Activated CD4-positive, alpha-beta memory T cell treated with anti-CD3 and anti-CD28 coated beads, Interleukin-2, amount 10 ng/mL, durations not matched to agents 7 days and 5 days (primary cell): ENCODE measurements around the gene MYL1. TPM values are rescaled to one million over a fixed set of nuclear protein-coding genes. Genes with fewer than 3 reads are reported as not detected.

ENCODE experiments used
- CTCF ChIA-PET: fragments of 350-600 bp; sonication (Branson Sonifier 250); formaldehyde crosslinking; loops from one replicate; lab custom pipeline; 2021; ENCODE audit warnings: antibody characterized with exemption, inconsistent platforms; lab: Charles Lee
- POLR2A ChIA-PET: fragments of 350-600 bp; sonication (Branson Sonifier 250); formaldehyde crosslinking; loops from one replicate; lab custom pipeline; 2021; ENCODE audit warnings: antibody characterized with exemption; lab: Charles Lee
- DNase-seq: peaks from one replicate; pipeline ENCODE4 v3.0.0-alpha.2; 2020
- H3K27ac Mint-ChIP-seq: one replicate; pipeline ENCODE4 v1.8.0; 2021; ENCODE audit warnings: mild to moderate bottlenecking, mixed read lengths
- H3K27me3 Mint-ChIP-seq: one replicate; pipeline ENCODE4 v1.8.0; 2021; ENCODE audit warnings: mixed read lengths
- H3K36me3 Mint-ChIP-seq: one replicate; pipeline ENCODE4 v1.8.0; 2021; ENCODE audit warnings: low read depth, mixed read lengths
- H3K4me1 Mint-ChIP-seq: one replicate; pipeline ENCODE4 v1.8.0; 2021; ENCODE audit warnings: mixed read lengths
- H3K4me3 Mint-ChIP-seq: one replicate; pipeline ENCODE4 v1.8.0; 2021; ENCODE audit warnings: mild to moderate bottlenecking, mixed read lengths
- H3K9me3 Mint-ChIP-seq: one replicate; pipeline ENCODE4 v1.8.0; 2021; ENCODE audit warnings: mixed read lengths
- total RNA-seq, 2 experiments: library from RNA; stranded (reverse); gene quantifications; one replicate each; pipeline ENCODE4 v1.2.3, GENCODE V29; 2021

Gene MYL1
- total RNA-seq = not detected

DNA sequence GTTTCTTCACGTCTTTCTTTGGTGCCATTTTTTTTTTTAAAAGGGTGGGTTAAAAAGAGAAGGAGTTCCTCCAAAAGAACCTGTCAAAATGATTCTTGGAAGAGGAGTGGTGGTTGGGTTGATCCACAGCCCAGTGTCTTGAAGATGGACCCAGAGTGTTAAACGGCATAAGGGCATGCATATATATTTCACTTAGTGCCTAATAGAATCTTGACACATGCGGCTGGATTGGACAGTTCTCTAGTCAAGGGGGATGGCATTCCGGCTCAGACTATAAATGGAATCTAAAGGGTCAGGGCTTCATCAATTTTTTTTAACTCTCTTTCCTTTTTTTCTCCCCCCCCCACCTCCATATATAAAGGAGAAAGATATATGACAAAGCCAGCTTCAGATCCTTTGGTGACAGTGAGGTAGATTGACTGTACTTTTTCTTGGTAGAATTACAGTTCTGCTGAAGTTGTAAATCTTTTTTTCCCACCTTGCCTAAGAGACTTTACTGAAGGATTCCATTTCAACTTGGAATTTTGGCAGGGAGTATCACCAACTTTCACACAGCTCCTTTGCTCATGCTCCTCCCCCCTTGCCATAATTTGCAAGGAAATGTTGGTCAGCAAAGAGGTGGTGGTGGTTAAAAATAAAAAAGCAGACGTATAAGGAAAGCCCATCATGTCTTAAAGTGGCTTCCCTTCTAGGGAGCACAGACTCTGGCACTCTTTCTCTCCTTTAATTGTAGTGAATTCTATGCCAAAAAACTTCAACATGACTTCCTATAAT, at the start of gene MYL1:
MYL1 (minus strand) TSS at position 160 of the 774 bp plus-strand sequence; CDS start at position 28, 132 bp downstream.
- no peak for DNase-seq
- POLR2A ChIA-PET = no interaction called here
- no peaks in the 10 kb centered on the region for H3K9me3 Mint-ChIP-seq
- H3K27me3 Mint-ChIP-seq = peaks cover 4% of the 10 kb centered on the region
- no peaks in the 10 kb centered on the region for H3K4me1 Mint-ChIP-seq
- no peak within 1 kb of the TSS for H3K27ac Mint-ChIP-seq
- CTCF ChIA-PET = no interaction called here
- no peaks in the 10 kb centered on the region for H3K36me3 Mint-ChIP-seq
- no peak within 1 kb of the TSS for H3K4me3 Mint-ChIP-seq

DNA sequence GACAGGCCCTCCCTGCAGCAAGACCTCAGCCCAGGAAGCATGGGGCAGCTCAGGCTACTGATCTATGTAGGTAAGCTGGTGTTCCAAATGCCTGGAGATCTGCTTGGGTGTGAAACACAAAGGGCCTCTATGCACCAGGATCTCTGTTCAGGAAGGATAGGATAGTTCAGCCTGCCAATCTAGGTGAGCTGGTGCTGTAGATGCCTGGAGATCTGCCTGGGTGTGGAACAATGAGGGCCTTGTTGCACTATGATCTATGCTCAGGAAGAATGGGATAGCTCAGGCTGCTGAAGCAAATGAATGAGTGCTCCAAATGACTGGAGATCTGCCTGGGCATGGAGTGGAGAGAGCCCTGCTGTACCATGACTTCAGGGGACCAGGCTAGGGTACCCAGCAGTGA, 48.9 kb upstream of the MYL1 start:
- H3K36me3 Mint-ChIP-seq = no peaks in the 10 kb centered on the region
- ChIA-PET CTCF (no interaction called here), POLR2A (no interaction called here)
- no peak overlapping the region for H3K4me3 Mint-ChIP-seq
- no peaks in the 10 kb centered on the region for H3K9me3 Mint-ChIP-seq
- H3K27me3 Mint-ChIP-seq = no peaks in the 10 kb centered on the region
- no peak for DNase-seq
- H3K27ac Mint-ChIP-seq = no peak overlapping the region
- no peaks in the 10 kb centered on the region for H3K4me1 Mint-ChIP-seq

DNA sequence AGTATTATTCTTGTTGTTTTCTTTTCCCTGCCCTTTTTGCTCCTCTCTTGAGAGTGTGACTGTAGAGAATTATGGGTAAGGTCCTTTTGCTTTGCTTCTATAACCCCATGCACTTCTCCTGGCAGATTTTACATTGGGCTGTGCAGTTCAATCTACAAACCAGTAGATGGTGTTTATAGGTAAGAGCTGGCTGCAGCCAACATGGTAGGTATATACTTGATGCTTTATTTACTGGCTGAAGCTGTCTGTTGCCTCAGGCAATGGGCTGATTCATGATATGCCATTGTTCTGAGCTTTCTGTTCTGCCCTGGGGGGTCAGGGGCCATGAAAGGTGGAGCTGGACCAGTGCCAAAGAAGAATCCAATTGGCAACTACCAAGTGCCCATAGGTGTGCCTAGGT, 48.3 kb upstream of the MYL1 start:
- CTCF ChIA-PET = no interaction called here
- Mint-ChIP-seq H3K4me3 (no peak overlapping the region), H3K27me3 (no peaks in the 10 kb centered on the region), H3K36me3 (no peaks in the 10 kb centered on the region), H3K27ac (no peak overlapping the region), H3K9me3 (no peaks in the 10 kb centered on the region), H3K4me1 (no peaks in the 10 kb centered on the region)
- no peak for DNase-seq
- POLR2A ChIA-PET = no interaction called here

DNA sequence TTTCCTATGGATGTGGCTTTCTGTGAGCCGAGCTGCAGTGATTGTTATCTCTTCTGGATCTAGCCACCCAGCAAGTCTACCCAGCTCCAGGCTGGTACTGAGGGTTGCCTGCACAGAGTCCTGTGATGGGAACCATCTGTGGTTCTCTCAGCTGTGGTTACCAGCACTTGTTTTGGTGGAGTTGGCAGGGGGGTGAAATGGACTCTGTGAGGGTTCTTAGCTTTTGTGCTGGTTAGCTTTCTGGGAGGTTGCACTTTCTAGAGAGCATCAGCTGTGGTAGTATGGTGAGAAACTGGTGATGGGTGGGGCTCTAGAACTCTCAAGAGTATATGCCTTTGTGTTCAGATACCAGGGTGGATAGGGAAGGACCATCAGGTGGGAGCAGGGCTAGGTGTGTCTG, 45.4 kb upstream of the MYL1 start:
- ChIA-PET POLR2A (no interaction called here), CTCF (no interaction called here)
- Mint-ChIP-seq H3K36me3 (no peaks in the 10 kb centered on the region), H3K4me1 (no peaks in the 10 kb centered on the region), H3K9me3 (no peaks in the 10 kb centered on the region), H3K4me3 (no peak overlapping the region), H3K27me3 (no peaks in the 10 kb centered on the region), H3K27ac (no peak overlapping the region)
- no peak for DNase-seq

DNA sequence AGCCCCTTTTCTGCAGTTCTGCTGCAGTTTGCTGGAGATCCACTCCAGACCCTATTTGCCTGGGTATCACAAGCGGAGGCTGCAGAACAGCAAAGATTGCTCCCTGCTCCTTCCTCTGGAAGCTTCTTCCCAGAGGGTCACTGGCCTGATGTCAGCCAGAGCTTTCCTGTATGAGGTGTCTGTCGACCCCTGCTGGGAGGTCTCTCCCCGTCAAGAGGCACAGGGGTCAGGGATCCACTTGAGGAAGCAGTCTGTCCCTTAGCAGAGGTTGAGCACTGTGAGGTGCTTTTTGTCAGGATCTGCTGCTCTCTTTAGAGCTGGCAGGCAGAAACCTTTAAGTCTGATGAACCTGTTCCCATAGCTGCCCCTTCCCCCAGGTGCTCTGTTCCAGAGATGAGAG, 42.0 kb upstream of the MYL1 start:
- H3K9me3 Mint-ChIP-seq = no peaks in the 10 kb centered on the region
- H3K27me3 Mint-ChIP-seq = no peaks in the 10 kb centered on the region
- no peaks in the 10 kb centered on the region for H3K4me1 Mint-ChIP-seq
- no peaks in the 10 kb centered on the region for H3K36me3 Mint-ChIP-seq
- no peak for DNase-seq
- H3K27ac Mint-ChIP-seq = no peak overlapping the region
- CTCF ChIA-PET = no interaction called here
- POLR2A ChIA-PET = no interaction called here
- no peak overlapping the region for H3K4me3 Mint-ChIP-seq

DNA sequence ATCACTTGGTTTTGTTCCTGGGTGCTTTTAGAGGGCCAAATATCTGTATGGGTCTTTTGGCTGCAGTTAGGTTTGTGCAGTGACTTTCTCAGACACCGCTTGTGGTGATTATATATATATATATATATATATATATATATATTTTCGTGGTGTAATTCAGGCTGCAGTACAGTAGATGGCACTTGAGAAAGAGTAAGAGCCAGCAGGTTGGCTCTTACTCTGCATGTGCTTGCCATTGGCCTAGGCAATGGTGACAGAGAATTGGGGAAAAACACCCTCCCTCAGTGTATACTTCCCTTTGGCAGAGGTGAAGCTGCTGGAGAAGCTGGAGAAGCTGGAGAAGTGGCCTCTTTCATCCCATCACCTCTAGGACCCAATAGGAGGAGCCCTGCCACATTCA, 22.2 kb upstream of the MYL1 start:
- peaks cover 2% of the 10 kb centered on the region for H3K9me3 Mint-ChIP-seq
- no peaks in the 10 kb centered on the region for H3K27me3 Mint-ChIP-seq
- no peak overlapping the region for H3K27ac Mint-ChIP-seq
- CTCF ChIA-PET = no interaction called here
- no peak overlapping the region for H3K4me3 Mint-ChIP-seq
- H3K4me1 Mint-ChIP-seq = no peaks in the 10 kb centered on the region
- POLR2A ChIA-PET = no interaction called here
- H3K36me3 Mint-ChIP-seq = no peaks in the 10 kb centered on the region
- DNase-seq = no peak

DNA sequence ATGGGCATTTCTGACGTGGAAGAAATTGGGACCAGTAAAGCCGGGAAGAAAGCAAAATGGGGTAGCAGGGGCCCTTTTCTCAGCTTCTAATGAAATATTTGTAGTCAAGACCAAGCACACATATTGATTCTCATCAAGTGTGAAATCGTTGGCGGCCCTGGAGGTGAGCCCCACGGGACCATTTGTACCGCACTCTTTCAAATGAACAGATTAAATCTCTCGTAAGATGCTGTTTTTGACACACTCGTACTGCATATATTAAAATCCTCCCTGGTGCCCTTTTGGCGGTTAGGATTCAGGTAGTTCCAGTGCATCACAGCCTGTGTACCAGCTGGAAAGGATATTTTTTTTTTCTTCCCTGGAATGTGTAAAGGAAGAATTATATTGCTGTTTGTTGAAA, 9.9 kb upstream of the MYL1 start:
- CTCF ChIA-PET = no interaction called here
- Mint-ChIP-seq H3K27ac (no peak overlapping the region), H3K27me3 (no peaks in the 10 kb centered on the region), H3K9me3 (peaks cover 5% of the 10 kb centered on the region), H3K36me3 (no peaks in the 10 kb centered on the region), H3K4me3 (no peak overlapping the region), H3K4me1 (no peaks in the 10 kb centered on the region)
- POLR2A ChIA-PET = no interaction called here
- DNase-seq = no peak

DNA sequence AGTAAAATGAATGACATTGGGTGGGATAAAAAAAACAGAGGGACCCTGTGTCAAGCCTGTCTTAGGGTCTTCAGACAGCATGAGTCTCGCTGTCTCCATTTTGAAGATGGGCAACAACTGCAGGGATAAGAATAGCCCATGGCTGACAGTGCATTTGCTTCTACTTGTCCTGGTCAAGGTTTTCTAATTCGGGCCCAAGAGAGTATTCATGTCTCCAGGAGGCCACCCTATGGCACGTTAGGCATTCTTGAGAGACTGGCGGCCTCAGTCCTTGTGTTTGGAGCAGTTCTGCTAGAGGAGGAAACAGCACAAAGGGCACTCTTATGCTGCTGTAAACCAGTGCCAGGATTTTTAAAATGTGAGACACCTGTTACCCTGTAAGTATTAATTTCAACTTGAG, 9.5 kb upstream of the MYL1 start:
- Mint-ChIP-seq H3K27me3 (no peaks in the 10 kb centered on the region), H3K9me3 (peaks cover 5% of the 10 kb centered on the region), H3K36me3 (no peaks in the 10 kb centered on the region), H3K27ac (no peak overlapping the region), H3K4me1 (no peaks in the 10 kb centered on the region), H3K4me3 (no peak overlapping the region)
- ChIA-PET CTCF (no interaction called here), POLR2A (no interaction called here)
- no peak for DNase-seq

DNA sequence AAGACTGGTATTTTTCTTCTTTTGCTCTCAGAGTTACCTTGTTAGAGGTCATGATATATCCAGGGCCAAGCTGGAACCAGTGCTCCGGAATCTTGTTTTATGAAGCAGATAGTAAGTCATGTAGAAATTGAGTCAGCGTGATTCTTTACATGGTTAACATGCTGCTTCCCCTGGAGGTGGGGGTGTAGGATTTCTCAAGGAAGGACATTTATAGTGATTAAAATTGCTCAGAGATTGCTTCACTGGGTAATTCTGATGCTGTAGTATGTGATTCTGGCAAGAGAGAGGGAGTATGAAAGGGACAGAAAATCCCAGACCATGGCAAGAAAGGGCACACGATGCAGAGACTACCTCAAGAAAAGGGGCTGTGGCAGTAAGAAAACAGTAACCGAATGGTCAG, 8.0 kb upstream of the MYL1 start:
- no peaks in the 10 kb centered on the region for H3K27me3 Mint-ChIP-seq
- H3K4me1 Mint-ChIP-seq = no peaks in the 10 kb centered on the region
- no peak for DNase-seq
- no peaks in the 10 kb centered on the region for H3K9me3 Mint-ChIP-seq
- no peak overlapping the region for H3K27ac Mint-ChIP-seq
- CTCF ChIA-PET = no interaction called here
- POLR2A ChIA-PET = no interaction called here
- H3K36me3 Mint-ChIP-seq = no peaks in the 10 kb centered on the region
- no peak overlapping the region for H3K4me3 Mint-ChIP-seq

DNA sequence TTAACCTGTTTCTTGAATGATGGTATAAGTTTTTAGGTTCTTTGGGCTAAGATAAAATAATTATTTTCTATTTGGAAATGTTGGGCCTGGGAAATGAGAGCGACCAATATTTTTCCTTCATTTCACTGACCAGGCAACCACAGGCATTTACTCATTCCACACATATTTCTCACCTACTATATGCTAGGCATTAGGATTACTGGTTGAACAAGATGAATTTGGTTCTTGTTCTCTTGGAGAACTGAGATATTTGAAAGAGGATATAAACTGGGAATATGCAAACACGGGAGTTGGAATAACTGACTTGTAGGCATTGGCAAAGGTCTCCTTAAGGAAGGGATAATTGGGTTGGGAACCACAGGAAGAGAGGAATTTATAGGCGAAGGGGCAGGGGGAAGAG, 3.9 kb upstream of the MYL1 start:
- POLR2A ChIA-PET = no interaction called here
- no peak for DNase-seq
- CTCF ChIA-PET = no interaction called here

DNA sequence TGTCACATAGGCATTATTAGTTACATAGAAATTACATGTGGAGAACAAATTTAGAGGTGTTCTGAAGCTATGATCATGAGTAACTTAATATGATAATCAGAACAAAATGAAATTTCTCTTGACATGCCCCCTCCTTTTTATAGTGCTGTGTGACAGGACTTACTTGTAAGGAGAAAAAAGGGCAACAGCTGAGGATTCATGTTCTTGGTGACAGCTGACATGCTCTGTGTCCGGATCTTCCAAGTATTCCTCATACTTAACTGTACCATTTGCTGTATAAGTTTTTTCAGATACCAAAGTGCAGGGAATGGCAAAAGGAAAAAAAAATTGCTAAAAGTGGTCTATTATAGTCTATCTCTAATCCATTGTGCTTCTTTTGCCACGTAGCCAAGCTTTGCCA, 3.5 kb upstream of the MYL1 start:
- no peak for DNase-seq
- Mint-ChIP-seq H3K4me3 (no peak overlapping the region), H3K27me3 (no peaks in the 10 kb centered on the region), H3K4me1 (no peaks in the 10 kb centered on the region), H3K27ac (no peak overlapping the region), H3K9me3 (no peaks in the 10 kb centered on the region), H3K36me3 (no peaks in the 10 kb centered on the region)
- POLR2A ChIA-PET = no interaction called here
- CTCF ChIA-PET = no interaction called here

More for the DNA sequence above, 3.9 kb upstream of the MYL1 start:
- Mint-ChIP-seq H3K27me3 (no peaks in the 10 kb centered on the region), H3K4me3 (no peak overlapping the region), H3K27ac (no peak overlapping the region), H3K36me3 (no peaks in the 10 kb centered on the region), H3K4me1 (no peaks in the 10 kb centered on the region), H3K9me3 (no peaks in the 10 kb centered on the region)

DNA sequence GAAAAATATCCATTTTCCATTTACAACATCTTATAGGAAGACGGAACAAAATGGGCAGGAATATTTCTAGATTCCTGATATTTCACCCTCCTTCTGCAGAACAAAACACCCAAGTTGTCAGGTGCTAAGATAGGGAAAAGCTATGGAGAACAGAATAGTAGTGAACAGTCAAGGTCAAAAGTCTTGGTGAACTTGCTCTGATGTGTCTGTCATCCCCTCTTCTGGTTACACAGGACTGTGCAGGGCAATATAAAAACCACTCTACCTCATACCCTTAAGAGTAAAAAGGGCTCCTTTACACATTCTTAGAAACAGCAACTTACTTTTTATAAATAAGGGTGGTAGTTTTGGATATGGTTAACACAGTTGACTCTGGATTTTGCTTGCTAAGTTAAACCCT, 4.4 kb downstream of the MYL1 start:
- H3K36me3 Mint-ChIP-seq = no peaks in the 10 kb centered on the region

DNA sequence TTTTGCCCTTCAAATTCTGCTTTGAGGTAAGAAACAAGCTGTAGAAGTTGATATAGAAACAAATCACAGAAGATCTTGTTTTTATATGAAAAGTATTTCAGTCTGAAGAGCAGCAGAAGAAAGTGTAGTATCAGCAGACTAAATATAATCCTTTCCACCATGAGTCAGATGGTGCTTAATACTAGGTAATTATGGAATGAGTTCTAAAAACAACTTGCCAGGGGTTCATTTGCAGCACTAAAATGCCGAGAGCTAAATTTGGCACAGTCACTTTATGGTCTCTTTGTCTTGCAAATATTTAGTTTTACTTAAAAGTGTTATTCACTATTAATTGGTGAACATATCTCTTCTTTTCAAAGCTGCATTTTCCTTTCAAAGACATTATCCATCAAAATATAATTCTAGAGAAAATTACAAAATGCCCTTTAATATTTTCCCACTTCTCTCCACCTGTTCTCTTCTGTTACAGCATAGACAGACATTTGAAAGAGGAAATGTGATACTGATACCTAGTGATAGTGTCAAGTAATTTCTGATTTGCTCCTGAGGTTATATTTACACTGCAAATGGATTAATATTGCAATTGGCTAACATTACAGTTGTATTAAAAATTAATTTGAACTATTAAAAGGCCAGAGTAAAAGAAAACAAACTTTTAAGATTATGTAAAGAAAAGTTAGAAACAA, 5.3 kb downstream of the MYL1 start:
- POLR2A ChIA-PET = no interaction called here
- peaks cover 4% of the 10 kb centered on the region for H3K27me3 Mint-ChIP-seq

More for the DNA sequence above, 4.4 kb downstream of the MYL1 start:
- no peak overlapping the region for H3K27ac Mint-ChIP-seq
- H3K4me1 Mint-ChIP-seq = no peaks in the 10 kb centered on the region
- H3K9me3 Mint-ChIP-seq = no peaks in the 10 kb centered on the region
- no peak for DNase-seq
- CTCF ChIA-PET = no interaction called here
- H3K27me3 Mint-ChIP-seq = peaks cover 4% of the 10 kb centered on the region
- H3K4me3 Mint-ChIP-seq = no peak overlapping the region
- POLR2A ChIA-PET = no interaction called here

DNA sequence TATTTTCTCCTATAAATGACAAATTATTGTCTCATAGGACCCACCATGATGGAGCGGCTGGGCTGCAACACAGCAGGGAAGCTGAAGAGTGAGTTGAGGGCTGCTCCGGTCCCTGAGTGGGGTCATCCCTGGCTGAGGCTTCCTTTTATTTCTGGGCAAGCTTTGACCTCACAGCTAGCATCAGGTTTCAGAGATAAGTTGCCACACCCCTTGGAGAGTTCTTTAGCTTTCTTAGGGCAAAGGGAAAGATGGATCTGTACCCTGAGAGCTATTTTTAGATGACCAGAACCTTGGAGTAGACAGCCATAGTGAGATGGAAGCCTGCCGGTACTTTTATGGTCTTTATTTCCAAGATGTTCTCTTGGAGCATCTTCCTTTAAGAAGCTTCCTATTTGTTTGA, 11.5 kb downstream of the MYL1 start:
- ChIA-PET CTCF (interaction anchor here (1.3 kb wide), 1 partner anchor 9 kb away, joined by 3 read pairs; no protein-coding TSS in a partner anchor), POLR2A (no interaction called here)

More for the DNA sequence above, 5.3 kb downstream of the MYL1 start:
- no peak for DNase-seq
- no peak overlapping the region for H3K4me3 Mint-ChIP-seq
- H3K36me3 Mint-ChIP-seq = no peaks in the 10 kb centered on the region
- no peaks in the 10 kb centered on the region for H3K9me3 Mint-ChIP-seq
- H3K4me1 Mint-ChIP-seq = no peaks in the 10 kb centered on the region
- H3K27ac Mint-ChIP-seq = no peak overlapping the region
- CTCF ChIA-PET = no interaction called here

More for the DNA sequence above, 11.5 kb downstream of the MYL1 start:
- no peak overlapping the region for H3K4me3 Mint-ChIP-seq
- H3K27ac Mint-ChIP-seq = no peak overlapping the region
- H3K9me3 Mint-ChIP-seq = no peaks in the 10 kb centered on the region
- no peaks in the 10 kb centered on the region for H3K36me3 Mint-ChIP-seq
- no peak for DNase-seq
- H3K27me3 Mint-ChIP-seq = no peaks in the 10 kb centered on the region
- no peaks in the 10 kb centered on the region for H3K4me1 Mint-ChIP-seq
